IPS-18a (cell line): ENCODE data around the gene RGS3.

Experiments
- H3K27ac ChIP-seq: one replicate; pipeline ENCODE4 v1.5.1; 2013; ENCODE audit warnings: low read length
- H3K27me3 ChIP-seq: one replicate; pipeline ENCODE4 v1.6.1; 2013; ENCODE audit warnings: mild to moderate bottlenecking, low read length; ENCODE audit not compliant: control insufficient read depth, insufficient read depth
- H3K36me3 ChIP-seq: one replicate; pipeline ENCODE4 v1.6.1; 2013; ENCODE audit warnings: low read depth, low read length; ENCODE audit not compliant: control insufficient read depth
- H3K4me1 ChIP-seq: one replicate; pipeline ENCODE4 v1.6.1; 2013; ENCODE audit warnings: low read depth, low read length; ENCODE audit not compliant: control insufficient read depth
- H3K4me3 ChIP-seq: one replicate; pipeline ENCODE4 v1.5.1; 2013; ENCODE audit warnings: low read length
- H3K9ac ChIP-seq: one replicate; pipeline ENCODE4 v1.6.1; 2013; ENCODE audit warnings: mild to moderate bottlenecking, low read length, moderate library complexity
- H3K9me3 ChIP-seq: one replicate; pipeline ENCODE4 v1.6.1; 2013; ENCODE audit warnings: low read depth, low read length; ENCODE audit not compliant: control insufficient read depth

Gene RGS3

GRCh38 chr9:113573046-113573958 is 109.8 kb downstream of the RGS3 start:
- no peaks in the 10 kb centered on the region for H3K9me3 ChIP-seq
- no peak overlapping the region for H3K4me3 ChIP-seq
- peaks cover 2% of the 10 kb centered on the region for H3K4me1 ChIP-seq
- no peaks in the 10 kb centered on the region for H3K27me3 ChIP-seq
- H3K9ac ChIP-seq = no peak overlapping the region
- no peak overlapping the region for H3K27ac ChIP-seq
- no peaks in the 10 kb centered on the region for H3K36me3 ChIP-seq

- Histone ChIP-seq H3K4me3 (no peak overlapping the region), H3K9me3 (no peaks in the 10 kb centered on the region), H3K27ac (no peak overlapping the region), H3K36me3 (no peaks in the 10 kb centered on the region), H3K27me3 (no peaks in the 10 kb centered on the region), H3K4me1 (peaks cover 2% of the 10 kb centered on the region), H3K9ac (no peak overlapping the region)
Measured at GRCh38 chr9:113573959-113574352, 110.4 kb downstream of the RGS3 start.

GRCh38 chr9:113574441-113575262 is 111.1 kb downstream of the RGS3 start:
- Histone ChIP-seq H3K4me1 (peaks cover 2% of the 10 kb centered on the region), H3K27me3 (no peaks in the 10 kb centered on the region), H3K9ac (no peak overlapping the region), H3K9me3 (no peaks in the 10 kb centered on the region), H3K36me3 (no peaks in the 10 kb centered on the region), H3K4me3 (no peak overlapping the region), H3K27ac (no peak overlapping the region)

- Histone ChIP-seq H3K4me1 (peaks cover 2% of the 10 kb centered on the region), H3K36me3 (no peaks in the 10 kb centered on the region), H3K4me3 (no peak overlapping the region), H3K27ac (no peak overlapping the region), H3K27me3 (no peaks in the 10 kb centered on the region), H3K9ac (no peak overlapping the region), H3K9me3 (no peaks in the 10 kb centered on the region)
Measured at GRCh38 chr9:113577525-113578261, 114.2 kb downstream of the RGS3 start.

GRCh38 chr9:113578279-113578865 is 114.8 kb downstream of the RGS3 start:
- no peak overlapping the region for H3K9ac ChIP-seq
- peaks cover 2% of the 10 kb centered on the region for H3K4me1 ChIP-seq
- no peak overlapping the region for H3K4me3 ChIP-seq

GRCh38 chr9:113578882-113579282 is 115.4 kb downstream of the RGS3 start:
- Histone ChIP-seq H3K4me1 (peaks cover 2% of the 10 kb centered on the region), H3K9ac (no peak overlapping the region), H3K27ac (no peak overlapping the region), H3K4me3 (no peak overlapping the region), H3K9me3 (no peaks in the 10 kb centered on the region), H3K27me3 (no peaks in the 10 kb centered on the region), H3K36me3 (no peaks in the 10 kb centered on the region)

More at GRCh38 chr9:113578279-113578865, 114.8 kb downstream of the RGS3 start:
- H3K36me3 ChIP-seq = no peaks in the 10 kb centered on the region
- H3K27ac ChIP-seq = no peak overlapping the region
- H3K27me3 ChIP-seq = no peaks in the 10 kb centered on the region
- H3K9me3 ChIP-seq = no peaks in the 10 kb centered on the region

- H3K27me3 ChIP-seq = no peaks in the 10 kb centered on the region
- no peak overlapping the region for H3K4me3 ChIP-seq
- no peak overlapping the region for H3K27ac ChIP-seq
- H3K4me1 ChIP-seq = peaks cover 2% of the 10 kb centered on the region
- H3K36me3 ChIP-seq = no peaks in the 10 kb centered on the region
- no peak overlapping the region for H3K9ac ChIP-seq
- H3K9me3 ChIP-seq = no peaks in the 10 kb centered on the region
Measured at GRCh38 chr9:113579283-113580040, 115.9 kb downstream of the RGS3 start.

- Histone ChIP-seq H3K27ac (no peak overlapping the region), H3K4me3 (no peak overlapping the region)
Measured at GRCh38 chr9:113580041-113580953, 116.8 kb downstream of the RGS3 start.

GRCh38 chr9:113580954-113581311 is 117.4 kb downstream of the RGS3 start:
- no peak overlapping the region for H3K9ac ChIP-seq
- H3K27ac ChIP-seq = no peak overlapping the region
- H3K4me3 ChIP-seq = no peak overlapping the region
- no peaks in the 10 kb centered on the region for H3K36me3 ChIP-seq
- no peaks in the 10 kb centered on the region for H3K9me3 ChIP-seq
- H3K27me3 ChIP-seq = no peaks in the 10 kb centered on the region
- H3K4me1 ChIP-seq = no peaks in the 10 kb centered on the region

More at GRCh38 chr9:113580041-113580953, 116.8 kb downstream of the RGS3 start:
- Histone ChIP-seq H3K9ac (no peak overlapping the region), H3K27me3 (no peaks in the 10 kb centered on the region), H3K36me3 (no peaks in the 10 kb centered on the region), H3K4me1 (peaks cover 2% of the 10 kb centered on the region), H3K9me3 (no peaks in the 10 kb centered on the region)
